SK-N-SH (cell line): ENCODE measurements around the gene AMER1. TPM values are rescaled to one million over a fixed set of nuclear protein-coding genes. Genes with fewer than 3 reads are reported as not detected.

Source experiments
- CTCF ChIA-PET: fragments of 300-600, 350-600 bp; formaldehyde crosslinking; extraction: SDS; loops from one replicate; lab custom pipeline; 2021; lab: Yijun Ruan, JAX
- POLR2A ChIA-PET: fragments of 350-600 bp; sonication (Branson Sonifier 250); formaldehyde crosslinking; extraction: SDS; loops from one replicate; lab custom pipeline; 2020; ENCODE audit warnings: antibody characterized with exemption, inconsistent platforms; lab: Yijun Ruan, JAX
- DNase-seq: peaks from one replicate; pipeline ENCODE4 v3.0.0; 2012
- H2AFZ ChIP-seq: fragments of 200-600 bp; sonication (generic); 2 replicates; pipeline ENCODE4 v1.8.1; 2016; ENCODE audit warnings: antibody characterized with exemption, mild to moderate bottlenecking, low read depth
- H3F3A ChIP-seq: fragments of 200-600 bp; sonication (generic); replicated peaks from 2 replicates; pipeline ENCODE3; 2016; ENCODE audit warnings: antibody characterized with exemption, mild to moderate bottlenecking; ENCODE audit not compliant: insufficient read depth
- H3K27ac ChIP-seq, 2 experiments: fragments of 200-500 bp in 1 of 2; fragments of 200-600 bp in 1 of 2; sonication (Bioruptor generic) in 1 of 2; sonication (generic), shearing (Covaris generic) in 1 of 2; 2 replicates each; pipeline versions ENCODE4 v1.5.1 to v1.6.1; 2014 to 2016; ENCODE audit warnings: low read depth in 2 of 2, inconsistent platforms in 1 of 2, low read length in 1 of 2, mild to moderate bottlenecking in 1 of 2, mixed read lengths in 1 of 2
- H3K27me3 ChIP-seq: fragments of 200-600 bp; sonication (generic), shearing (Covaris generic); 2 replicates; pipeline ENCODE4 v1.6.1; 2016; ENCODE audit warnings: mixed run types; ENCODE audit not compliant: insufficient read depth
- H3K36me3 ChIP-seq, 2 experiments: fragments of 200-500 bp in 1 of 2; fragments of 200-600 bp in 1 of 2; sonication (Bioruptor generic) in 1 of 2; sonication (generic) in 1 of 2; replicated peaks in 1 of 2; 2 replicates each; pipeline versions ENCODE3 to v1.5.1; 2014 to 2016; ENCODE audit warnings: low read length in 1 of 2, mild to moderate bottlenecking in 1 of 2; ENCODE audit not compliant: insufficient read depth in 2 of 2, control insufficient read depth in 1 of 2
- H3K4me1 ChIP-seq, 2 experiments: fragments of 200-500 bp in 1 of 2; fragments of 200-600 bp in 1 of 2; sonication (Bioruptor generic) in 1 of 2; sonication (generic), shearing (Covaris generic) in 1 of 2; 2 replicates each; pipeline versions ENCODE4 v1.5.1 to v1.6.1; 2014 to 2016; ENCODE audit warnings: low read depth in 1 of 2, low read length in 1 of 2, mixed run types in 1 of 2; ENCODE audit not compliant: insufficient read depth in 2 of 2, control insufficient read depth in 1 of 2
- H3K4me2 ChIP-seq: fragments of 200-600 bp; sonication (generic), shearing (Covaris generic); 2 replicates; pipeline ENCODE4 v1.6.1; 2017; ENCODE audit warnings: mixed run types
- H3K4me3 ChIP-seq, 2 experiments: fragments of 200-500 bp in 1 of 2; fragments of 200-600 bp in 1 of 2; sonication (Bioruptor generic) in 1 of 2; sonication (generic), shearing (Covaris generic) in 1 of 2; 2 replicates each; pipeline versions ENCODE4 v1.5.1 to v1.8.1; 2014 to 2016; ENCODE audit warnings: low read depth in 2 of 2, inconsistent platforms in 1 of 2, low read length in 1 of 2, mild to moderate bottlenecking in 1 of 2, mixed read lengths in 1 of 2, moderate library complexity in 1 of 2
- H3K79me2 ChIP-seq: fragments of 200-600 bp; sonication (generic); 2 replicates; pipeline ENCODE4 v1.8.1; 2017; ENCODE audit warnings: mild to moderate bottlenecking; ENCODE audit not compliant: insufficient read depth
- H3K9ac ChIP-seq: fragments of 200-600 bp; sonication (generic); 2 replicates; pipeline ENCODE4 v1.6.1; 2017; ENCODE audit warnings: mixed run types
- H3K9me2 ChIP-seq: fragments of 200-600 bp; sonication (generic); 2 replicates; pipeline ENCODE4 v1.6.1; 2017; ENCODE audit warnings: mixed run types
- H3K9me3 ChIP-seq: fragments of 200-600 bp; sonication (generic); 2 replicates; pipeline ENCODE4 v1.6.1; 2017; ENCODE audit warnings: mixed run types, mild to moderate bottlenecking, moderate library complexity
- H4K20me1 ChIP-seq: fragments of 200-600 bp; sonication (generic); 2 replicates; pipeline ENCODE4 v1.6.1; 2017; ENCODE audit warnings: mild to moderate bottlenecking, mixed run types; ENCODE audit not compliant: insufficient read depth
- CHD2 ChIP-seq: fragments of 150-350 bp; IDR thresholded peaks from 2 replicates; pipeline ENCODE4 v1.6.1; 2018; ENCODE audit warnings: low read length; ENCODE audit not compliant: partially characterized antibody
- EP300 ChIP-seq, 2 experiments: IDR thresholded peaks; 2 replicates each; pipeline versions ENCODE4 v1.4.0 to v1.6.1; 2012; ENCODE audit warnings: borderline replicate concordance in 1 of 2, low read depth in 1 of 2, low read length in 1 of 2
- FOSL2 ChIP-seq: IDR thresholded peaks from 2 replicates; pipeline ENCODE4 v1.4.0; 2012; ENCODE audit warnings: low read depth, mild to moderate bottlenecking, moderate library complexity, borderline replicate concordance
- FOXJ3 ChIP-seq: sonication (generic); formaldehyde crosslinking; IDR thresholded peaks from 2 replicates; pipeline ENCODE4 v1.5.1; 2020; ENCODE audit warnings: mild to moderate bottlenecking, missing genetic modification reagents
- FOXM1 ChIP-seq: IDR thresholded peaks from 2 replicates; pipeline ENCODE4 v1.4.0; 2012; ENCODE audit warnings: low read depth, mild to moderate bottlenecking
- GABPA ChIP-seq: IDR thresholded peaks from 2 replicates; pipeline ENCODE4 v1.4.0; 2012; ENCODE audit warnings: low read depth, mild to moderate bottlenecking
- GATA2 ChIP-seq: sonication (generic); formaldehyde crosslinking; IDR thresholded peaks from 2 replicates; pipeline ENCODE4 v1.5.0; 2020; ENCODE audit warnings: mild to moderate bottlenecking, missing genetic modification reagents
- JUND ChIP-seq: IDR thresholded peaks from 2 replicates; pipeline ENCODE4 v1.4.0; 2012
- MAX ChIP-seq: IDR thresholded peaks from 2 replicates; pipeline ENCODE4 v1.4.0; 2012; ENCODE audit warnings: low read depth
- MEF2A ChIP-seq: IDR thresholded peaks from 2 replicates; pipeline ENCODE4 v1.4.0; 2012; ENCODE audit warnings: low read depth, borderline replicate concordance
- MXI1 ChIP-seq: IDR thresholded peaks from 2 replicates; pipeline ENCODE4 v1.6.1; 2012; ENCODE audit warnings: mild to moderate bottlenecking, low read depth, low read length, improper control_type of control experiment
- POLR2AphosphoS5 ChIP-seq: IDR thresholded peaks from 2 replicates; pipeline ENCODE4 v1.6.1; 2012; ENCODE audit warnings: low read depth, low read length
- RCOR1 ChIP-seq: fragments of 150-350 bp; IDR thresholded peaks from 2 replicates; pipeline ENCODE4 v1.6.1; 2017; ENCODE audit warnings: antibody characterized with exemption, low read length
- RFX5 ChIP-seq: IDR thresholded peaks from 2 replicates; pipeline ENCODE4 v1.6.1; 2012; ENCODE audit warnings: mild to moderate bottlenecking, improper control_type of control experiment, low read length
- SMC3 ChIP-seq: IDR thresholded peaks from 2 replicates; pipeline ENCODE4 v1.6.1; 2012; ENCODE audit warnings: low read depth, low read length, improper control_type of control experiment
- TAF1 ChIP-seq: IDR thresholded peaks from 2 replicates; pipeline ENCODE4 v1.6.1; 2012; ENCODE audit warnings: low read depth, mild to moderate bottlenecking, low read length, moderate library complexity, borderline replicate concordance
- ZBTB33 ChIP-seq: IDR thresholded peaks from 2 replicates; pipeline ENCODE4 v1.4.0; 2012; ENCODE audit warnings: low read depth, borderline replicate concordance
- WGBS: methylation state at CpG from one replicate; pipeline ENCODE4 v1.1.6; 2017; ENCODE audit warnings: low lambda C conversion rate; 5-methylcytosine and 5-hydroxymethylcytosine counted together
- polyA plus RNA-seq, 3 experiments: library from polyadenylated mRNA; depleted of rRNA; stranded (reverse); fragments of >200 nt; gene quantifications; 2 replicates each; pipeline ENCODE4 v1.2.3, GENCODE V29; 2012
- TF ChIP-seq, protein P1 (sequence below): fragments of 150-350 bp; IDR thresholded peaks from 2 replicates; pipeline ENCODE4 v1.6.1; 2016; ENCODE audit warnings: mild to moderate bottlenecking, low read depth, low read length

The AMER1 gene
- polyA plus RNA-seq, 1 of the 3 experiments (the other 2 are of a cell fraction): 0.67 TPM

DNA sequence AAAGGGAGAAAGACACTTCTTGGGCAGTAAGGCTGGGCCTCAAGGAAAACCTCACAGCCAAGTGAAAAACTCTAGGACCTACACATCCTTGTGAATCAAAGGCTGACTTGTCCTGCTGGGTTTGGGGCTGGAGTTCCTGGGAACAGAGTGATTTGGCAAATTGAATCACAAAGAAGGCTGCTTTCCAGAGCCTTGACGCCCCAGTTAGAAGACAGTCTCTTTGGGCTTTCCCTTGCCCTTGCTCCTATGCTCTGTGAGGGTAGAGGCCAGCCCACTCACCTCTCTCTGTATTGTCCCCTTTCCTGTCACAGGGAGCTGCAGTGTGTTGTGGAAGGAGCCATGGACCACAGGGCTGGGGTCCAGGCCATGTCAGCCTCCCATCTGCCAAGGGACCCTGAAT, 9.6 kb downstream of the AMER1 start:
- H3K9ac ChIP-seq: no peak overlapping the region
- H3K27ac ChIP-seq: no peak overlapping the region
- 57% methylated on average over 1 of the region's 1 CpG for WGBS
- POLR2A ChIA-PET: no interaction called here
- no peaks in the 10 kb centered on the region for H3K79me2 ChIP-seq
- TF ChIP-seq MEF2A: no peak
- no peak for TF ChIP-seq ZBTB33
- no peak for TF ChIP-seq CHD2
- TF ChIP-seq, protein P1, sequence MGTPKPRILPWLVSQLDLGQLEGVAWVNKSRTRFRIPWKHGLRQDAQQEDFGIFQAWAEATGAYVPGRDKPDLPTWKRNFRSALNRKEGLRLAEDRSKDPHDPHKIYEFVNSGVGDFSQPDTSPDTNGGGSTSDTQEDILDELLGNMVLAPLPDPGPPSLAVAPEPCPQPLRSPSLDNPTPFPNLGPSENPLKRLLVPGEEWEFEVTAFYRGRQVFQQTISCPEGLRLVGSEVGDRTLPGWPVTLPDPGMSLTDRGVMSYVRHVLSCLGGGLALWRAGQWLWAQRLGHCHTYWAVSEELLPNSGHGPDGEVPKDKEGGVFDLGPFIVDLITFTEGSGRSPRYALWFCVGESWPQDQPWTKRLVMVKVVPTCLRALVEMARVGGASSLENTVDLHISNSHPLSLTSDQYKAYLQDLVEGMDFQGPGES: no peak
- TF ChIP-seq FOSL2: no peak
- TF ChIP-seq RCOR1: no peak
- TF ChIP-seq FOXJ3 (CRISPR knock-in tag): no peak
- no peak for TF ChIP-seq GABPA
- TF ChIP-seq GATA2: no peak
- TF ChIP-seq MAX: no peak
- TF ChIP-seq SMC3: no peak
- TF ChIP-seq FOXM1: no peak
- TF ChIP-seq EP300 (IDR thresholded peaks at IDR 0.05; ENCODE audit: borderline replicate concordance in 1 of 2, low read depth in 1 of 2, low read length in 1 of 2): no peak
- H3K9me2 ChIP-seq: no peaks in the 10 kb centered on the region
- H3K27me3 ChIP-seq: no peaks in the 10 kb centered on the region
- H3F3A ChIP-seq: no peaks in the 10 kb centered on the region
- no peak overlapping the region for H3K4me3 ChIP-seq
- H3K36me3 ChIP-seq: peaks cover 0 to 6% of the 10 kb centered on the region in 2 experiments
- H2AFZ ChIP-seq: no peak overlapping the region
- peaks cover 0 to 3% of the 10 kb centered on the region in 2 experiments; a peak in 1 of 4 replicates for H3K4me1 ChIP-seq
- H3K4me2 ChIP-seq: no peak overlapping the region
- H4K20me1 ChIP-seq: peaks cover 5% of the 10 kb centered on the region; the same call in 1 of the 2 replicates
- CTCF ChIA-PET: interaction anchor here (1.3 kb wide), 1 partner anchor 9 kb away, joined by 6 read pairs; no protein-coding TSS in a partner anchor
- no peaks in the 10 kb centered on the region for H3K9me3 ChIP-seq
- DNase-seq: no peak

DNA sequence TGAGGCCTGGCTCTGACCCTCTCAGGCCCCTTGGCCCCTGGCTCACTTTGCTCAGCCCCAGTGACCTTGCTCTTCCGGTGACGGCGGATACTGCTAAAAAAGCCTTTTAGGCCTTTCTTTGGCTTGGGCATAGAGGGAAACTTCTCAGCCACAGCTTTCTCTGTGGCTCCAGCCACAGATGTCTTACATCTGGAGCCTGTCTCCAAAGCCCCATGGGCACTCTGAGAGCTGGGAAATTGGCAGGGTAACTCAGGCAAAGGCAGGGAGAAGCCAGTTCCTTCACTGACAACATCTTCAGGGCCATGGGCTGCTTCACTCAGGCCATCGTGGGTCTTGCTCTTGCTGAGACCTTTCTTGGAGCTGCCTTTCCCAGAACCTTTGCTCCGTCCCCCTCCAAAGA, 12.8 kb downstream of the AMER1 start:
- no peaks in the 10 kb centered on the region for H3K9me2 ChIP-seq
- no peak overlapping the region for H2AFZ ChIP-seq
- no peaks in the 10 kb centered on the region for H3K27me3 ChIP-seq
- peaks cover 0 to 6% of the 10 kb centered on the region in 2 experiments for H3K36me3 ChIP-seq
- no peak overlapping the region for H3K27ac ChIP-seq
- no peak for TF ChIP-seq MEF2A
- no peak for TF ChIP-seq TAF1
- TF ChIP-seq JUND: no peak
- TF ChIP-seq POLR2AphosphoS5: no peak
- no peak for TF ChIP-seq RFX5
- TF ChIP-seq MXI1: no peak
- CTCF ChIA-PET: no interaction called here
- no peak overlapping the region for H3K4me3 ChIP-seq
- no peaks in the 10 kb centered on the region for H4K20me1 ChIP-seq
- no peaks in the 10 kb centered on the region for H3K79me2 ChIP-seq
- DNase-seq: no peak
- no peak overlapping the region for H3K9ac ChIP-seq
- no peaks in the 10 kb centered on the region for H3K4me1 ChIP-seq
- H3K4me2 ChIP-seq: no peak overlapping the region
- no peaks in the 10 kb centered on the region for H3F3A ChIP-seq
- POLR2A ChIA-PET: no interaction called here
- WGBS: 82% methylated on average over 4 of the region's 5 CpGs
- no peaks in the 10 kb centered on the region for H3K9me3 ChIP-seq
